ENCODE data around the gene KIF24.
"Not testable (repeated sequence)": the region's sequence is repeated elsewhere in the genome, so short reads cannot be mapped to it uniquely, and the experiment has no call there.

KIF24 gene

GRCh38 chr9:34370335-34370969 lies 41.4 kb upstream of the KIF24 start:
- no peak for TF ChIP-seq CTCF (IDR thresholded peaks at IDR 0.05; ENCODE audit: low read depth, low read length, missing control alignments)
- no peak overlapping the region for H3K4me3 ChIP-seq (ENCODE audit: low read depth, low read length)
- no peak for DNase-seq (ENCODE audit: low read depth)

- DNase-seq (ENCODE audit: low read depth) = no peak
- H3K4me3 ChIP-seq (ENCODE audit: low read depth, low read length) = no peak overlapping the region
- no peak for TF ChIP-seq CTCF (IDR thresholded peaks at IDR 0.05; ENCODE audit: low read depth, low read length, missing control alignments)
Measured at GRCh38 chr9:34369636-34370035, 40.6 kb upstream of the KIF24 start.

- not testable (repeated sequence) for H3K4me3 ChIP-seq (ENCODE audit: low read depth, low read length); DNase-seq (ENCODE audit: low read depth)
Measured at GRCh38 chr9:34368796-34369195, 39.7 kb upstream of the KIF24 start.

- DNase-seq (ENCODE audit: low read depth); H3K4me3 ChIP-seq (ENCODE audit: low read depth, low read length): not testable (repeated sequence)
Measured at GRCh38 chr9:34367751-34368410, 38.8 kb upstream of the KIF24 start.

GRCh38 chr9:34366365-34366764 lies 37.3 kb upstream of the KIF24 start:
- DNase-seq (ENCODE audit: low read depth) = no peak
- H3K4me3 ChIP-seq (ENCODE audit: low read depth, low read length) = no peak overlapping the region
- TF ChIP-seq CTCF (IDR thresholded peaks at IDR 0.05; ENCODE audit: low read depth, low read length, missing control alignments) = no peak

GRCh38 chr9:34365282-34365681 lies 36.2 kb upstream of the KIF24 start:
- TF ChIP-seq CTCF (IDR thresholded peaks at IDR 0.05; ENCODE audit: low read depth, low read length, missing control alignments) = no peak
- no peak for DNase-seq (ENCODE audit: low read depth)
- H3K4me3 ChIP-seq (ENCODE audit: low read depth, low read length) = no peak overlapping the region

GRCh38 chr9:34363619-34364351 lies 34.7 kb upstream of the KIF24 start:
- DNase-seq (ENCODE audit: low read depth) = no peak
- no peak for TF ChIP-seq CTCF (IDR thresholded peaks at IDR 0.05; ENCODE audit: low read depth, low read length, missing control alignments)
- no peak overlapping the region for H3K4me3 ChIP-seq (ENCODE audit: low read depth, low read length)
